ENCODE results near the gene SELENOM. TPM values are rescaled to one million over a fixed set of nuclear protein-coding genes. Genes with fewer than 3 reads are reported as not detected.
"Not testable (repeated sequence)": the region's sequence is repeated elsewhere in the genome, so short reads cannot be mapped to it uniquely, and the experiment has no call there.

SELENOM gene
- total RNA-seq, 1 donor from 2014 or later: 157 TPM

- peaks cover 69% of the 10 kb centered on the region for H4K20me1 ChIP-seq (ENCODE audit: insufficient read depth, low read length)
- no peak overlapping the region for H3K4me2 ChIP-seq (ENCODE audit: low read length)
- no peak for DNase-seq (ENCODE audit: low read depth)
- peaks cover 3% of the 10 kb centered on the region for H3K79me2 ChIP-seq (ENCODE audit: insufficient read depth, low read length)
- H2AFZ ChIP-seq (ENCODE audit: low read depth, low read length): no peak overlapping the region
- peaks cover 45% of the 10 kb centered on the region for H3K36me3 ChIP-seq (ENCODE audit: insufficient read depth, low read length)
- Mint-ChIP-seq H3K27ac (ENCODE audit: unreplicated experiment) (no peak overlapping the region), H3K27me3 (ENCODE audit: low read depth, unreplicated experiment) (no peaks in the 10 kb centered on the region), H3K36me3 (ENCODE audit: low read depth, unreplicated experiment) (peaks cover 28% of the 10 kb centered on the region), H3K9me3 (ENCODE audit: unreplicated experiment) (no peaks in the 10 kb centered on the region), H3K4me1 (ENCODE audit: low read depth, unreplicated experiment) (peaks cover 19% of the 10 kb centered on the region), H3K4me3 (ENCODE audit: unreplicated experiment) (no peak overlapping the region)
- no peaks in the 10 kb centered on the region for H3K9me3 ChIP-seq (ENCODE audit: insufficient read depth, low read depth, low read length)
- FAIRE-seq: no peak
- H3K27me3 ChIP-seq (ENCODE audit: insufficient read depth, low read length): no peaks in the 10 kb centered on the region
- peaks cover 9% of the 10 kb centered on the region for H3K4me1 ChIP-seq (ENCODE audit: insufficient read depth, low read length)
- H3K27ac ChIP-seq (ENCODE audit: low read depth, low read length): no peak overlapping the region
- no peak for TF ChIP-seq EZH2 (IDR thresholded peaks at IDR 0.05; ENCODE audit: insufficient read depth, low read length)
- TF ChIP-seq CTCF (IDR thresholded peaks at IDR 0.05; ENCODE audit: insufficient read depth, low read depth, low read length): no peak
- H3K4me3 ChIP-seq (ENCODE audit: insufficient read depth, low read depth, low read length): no peak overlapping the region
- no peak overlapping the region for H3K9ac ChIP-seq (ENCODE audit: low read length)
These were observed 8.7 kb downstream of the SELENOM start for GRCh38 chr22:31098632-31099110.

GRCh38 chr22:31097941-31098631, 9.3 kb downstream of the SELENOM start:
- Mint-ChIP-seq H3K27ac (ENCODE audit: unreplicated experiment) (no peak overlapping the region), H3K36me3 (ENCODE audit: low read depth, unreplicated experiment) (peaks cover 28% of the 10 kb centered on the region), H3K9me3 (ENCODE audit: unreplicated experiment) (no peaks in the 10 kb centered on the region), H3K4me1 (ENCODE audit: low read depth, unreplicated experiment) (peaks cover 16% of the 10 kb centered on the region), H3K27me3 (ENCODE audit: low read depth, unreplicated experiment) (no peaks in the 10 kb centered on the region), H3K4me3 (ENCODE audit: unreplicated experiment) (no peak overlapping the region)
- H3K4me1 ChIP-seq (ENCODE audit: insufficient read depth, low read length): peaks cover 9% of the 10 kb centered on the region
- no peaks in the 10 kb centered on the region for H3K27me3 ChIP-seq (ENCODE audit: insufficient read depth, low read length)
- no peak for TF ChIP-seq CTCF (IDR thresholded peaks at IDR 0.05; ENCODE audit: insufficient read depth, low read depth, low read length)
- no peak for TF ChIP-seq EZH2 (IDR thresholded peaks at IDR 0.05; ENCODE audit: insufficient read depth, low read length)
- no peak overlapping the region for H3K9ac ChIP-seq (ENCODE audit: low read length)
- FAIRE-seq (no peak), DNase-seq (ENCODE audit: low read depth) (no peak)
- H3K79me2 ChIP-seq (ENCODE audit: insufficient read depth, low read length): no peaks in the 10 kb centered on the region
- H3K9me3 ChIP-seq (ENCODE audit: insufficient read depth, low read depth, low read length): no peaks in the 10 kb centered on the region
- peaks cover 63% of the 10 kb centered on the region for H4K20me1 ChIP-seq (ENCODE audit: insufficient read depth, low read length)
- no peak overlapping the region for H3K27ac ChIP-seq (ENCODE audit: low read depth, low read length)
- no peak overlapping the region for H3K4me2 ChIP-seq (ENCODE audit: low read length)
- no peak overlapping the region for H2AFZ ChIP-seq (ENCODE audit: low read depth, low read length)
- peaks cover 41% of the 10 kb centered on the region for H3K36me3 ChIP-seq (ENCODE audit: insufficient read depth, low read length)
- H3K4me3 ChIP-seq (ENCODE audit: insufficient read depth, low read depth, low read length): no peak overlapping the region

- H3K27me3 ChIP-seq (ENCODE audit: insufficient read depth, low read length); DNase-seq (ENCODE audit: low read depth); H3K27ac Mint-ChIP-seq (ENCODE audit: unreplicated experiment); H3K4me2 ChIP-seq (ENCODE audit: low read length); H3K9me3 Mint-ChIP-seq (ENCODE audit: unreplicated experiment); H3K4me3 Mint-ChIP-seq (ENCODE audit: unreplicated experiment); H3K4me1 ChIP-seq (ENCODE audit: insufficient read depth, low read length); H3K9ac ChIP-seq (ENCODE audit: low read length); H3K27me3 Mint-ChIP-seq (ENCODE audit: low read depth, unreplicated experiment); H3K79me2 ChIP-seq (ENCODE audit: insufficient read depth, low read length); H3K9me3 ChIP-seq (ENCODE audit: insufficient read depth, low read depth, low read length); H2AFZ ChIP-seq (ENCODE audit: low read depth, low read length); H3K4me3 ChIP-seq (ENCODE audit: insufficient read depth, low read depth, low read length); H3K27ac ChIP-seq (ENCODE audit: low read depth, low read length); FAIRE-seq: not testable (repeated sequence)
- H3K36me3 ChIP-seq (ENCODE audit: insufficient read depth, low read length): peaks cover 41% of the 10 kb centered on the region
- H4K20me1 ChIP-seq (ENCODE audit: insufficient read depth, low read length): peaks cover 62% of the 10 kb centered on the region
- H3K36me3 Mint-ChIP-seq (ENCODE audit: low read depth, unreplicated experiment): peaks cover 28% of the 10 kb centered on the region
- H3K4me1 Mint-ChIP-seq (ENCODE audit: low read depth, unreplicated experiment): peaks cover 10% of the 10 kb centered on the region
These were observed 9.8 kb downstream of the SELENOM start for GRCh38 chr22:31097539-31097938.
